Endodermal cell (in vitro differentiated cells): ENCODE results near the gene SLIT3. TPM values are rescaled to one million over a fixed set of nuclear protein-coding genes. Genes with fewer than 3 reads are reported as not detected.

Experiments used
- DNase-seq: peaks from one replicate; pipeline ENCODE4 v3.0.0-alpha.2; 2017
- H3K27ac ChIP-seq: 2 replicates; pipeline ENCODE4 v1.5.1; 2013; ENCODE audit warnings: mild to moderate bottlenecking, low read depth, low read length, moderate library complexity
- H3K27me3 ChIP-seq: 2 replicates; pipeline ENCODE4 v1.6.1; 2013; ENCODE audit warnings: mild to moderate bottlenecking, low read length, moderate library complexity; ENCODE audit not compliant: insufficient read depth, control insufficient read depth, poor library complexity, severe bottlenecking
- H3K36me3 ChIP-seq: 2 replicates; pipeline ENCODE4 v1.7.0; 2013; ENCODE audit warnings: mild to moderate bottlenecking, low read length, moderate library complexity; ENCODE audit not compliant: control insufficient read depth, insufficient read depth
- H3K4me1 ChIP-seq: one replicate; pipeline ENCODE4 v1.7.0; 2013; ENCODE audit warnings: low read length; ENCODE audit not compliant: control insufficient read depth, insufficient read depth
- H3K4me3 ChIP-seq: 2 replicates; pipeline ENCODE4 v1.5.1; 2013; ENCODE audit warnings: mild to moderate bottlenecking, low read length, moderate library complexity
- H3K9ac ChIP-seq: 2 replicates; pipeline ENCODE4 v1.6.1; 2013; ENCODE audit warnings: mild to moderate bottlenecking, low read length, moderate library complexity; ENCODE audit not compliant: poor library complexity, severe bottlenecking; ENCODE audit errors: extremely low read depth
- H3K9me3 ChIP-seq: 2 replicates; pipeline ENCODE4 v1.6.1; 2013; ENCODE audit warnings: mild to moderate bottlenecking, low read length, moderate library complexity; ENCODE audit not compliant: control insufficient read depth
- H3K27ac Mint-ChIP-seq: 2 replicates; pipeline ENCODE4 v1.8.0; 2020; ENCODE audit warnings: mixed read lengths
- H3K27me3 Mint-ChIP-seq: 2 replicates; pipeline ENCODE4 v1.8.0; 2021; ENCODE audit warnings: mild to moderate bottlenecking, mixed read lengths; ENCODE audit not compliant: insufficient read depth
- H3K36me3 Mint-ChIP-seq: 2 replicates; pipeline ENCODE4 v1.8.0; 2020; ENCODE audit warnings: low read depth, mixed read lengths
- H3K4me1 Mint-ChIP-seq: 2 replicates; pipeline ENCODE4 v1.8.0; 2020; ENCODE audit warnings: mixed read lengths
- H3K4me3 Mint-ChIP-seq: 2 replicates; pipeline ENCODE4 v1.8.0; 2020; ENCODE audit warnings: mild to moderate bottlenecking, moderate library complexity, mixed read lengths
- H3K9me3 Mint-ChIP-seq: 2 replicates; pipeline ENCODE4 v1.8.0; 2020; ENCODE audit warnings: mild to moderate bottlenecking, mixed read lengths
- CTCF ChIP-seq: fragments of 200-600 bp; sonication (generic); conservative IDR thresholded peaks from 2 replicates; pipeline ENCODE4 v1.5.0; 2021; ENCODE audit warnings: antibody characterized with exemption, mild to moderate bottlenecking
- WGBS, 2 experiments: methylation state at CpG; one replicate each; pipeline versions ENCODE4 v1.1.5 to v1.1.7; 2013; ENCODE audit warnings: missing lambda C conversion rate in 2 of 2, mixed read lengths in 1 of 2; ENCODE audit not compliant: insufficient coverage in 1 of 2, insufficient read length in 1 of 2; 5-methylcytosine and 5-hydroxymethylcytosine counted together
- total RNA-seq, 2 donors: library from RNA; stranded (reverse); fragmentation: NEBNext Ultra II Directional in 1 of 2; extraction: Animal tissue kit (Norgen Biotek cat#: 25700) in 1 of 2; gene quantifications; 2 replicates in 1 of 2; 3 replicates in 1 of 2; pipeline ENCODE4 v1.2.1, GENCODE V29; 2021

SLIT3 gene
- total RNA-seq, 2 donors from 2014 or later, result 2.5 to 3.4 TPM

- peaks cover 52% of the 10 kb centered on the region for H3K27me3 Mint-ChIP-seq
- no peaks in the 10 kb centered on the region for H3K4me1 ChIP-seq
- H3K9ac ChIP-seq, result no peak overlapping the region
- H3K4me1 Mint-ChIP-seq, result peaks cover 8% of the 10 kb centered on the region
- no peaks in the 10 kb centered on the region for H3K9me3 ChIP-seq
- peaks cover 2% of the 10 kb centered on the region for H3K9me3 Mint-ChIP-seq
- no peak overlapping the region for H3K27ac ChIP-seq
- no peak overlapping the region for H3K27ac Mint-ChIP-seq
- no peaks in the 10 kb centered on the region for H3K36me3 ChIP-seq
- 92 to 100% methylated on average over 5 to 6 of the region's 6 CpGs for WGBS, 2 experiments
- DNase-seq, result no peak
- H3K27me3 ChIP-seq, result peaks cover 8% of the 10 kb centered on the region
- H3K36me3 Mint-ChIP-seq, result no peaks in the 10 kb centered on the region
- TF ChIP-seq CTCF, result no peak
- no peak overlapping the region for H3K4me3 Mint-ChIP-seq
- no peak overlapping the region for H3K4me3 ChIP-seq
Measured at GRCh38 chr5:169039592-169039991, 261.3 kb downstream of the SLIT3 start.

GRCh38 chr5:169037466-169037865 lies 263.5 kb downstream of the SLIT3 start:
- Mint-ChIP-seq H3K27me3 (peaks cover 59% of the 10 kb centered on the region), H3K4me1 (peaks cover 8% of the 10 kb centered on the region), H3K4me3 (no peak overlapping the region), H3K9me3 (peaks cover 10% of the 10 kb centered on the region), H3K36me3 (peaks cover 5% of the 10 kb centered on the region), H3K27ac (no peak overlapping the region)
- Histone ChIP-seq H3K9me3 (peaks cover 7% of the 10 kb centered on the region), H3K4me1 (no peaks in the 10 kb centered on the region), H3K4me3 (no peak overlapping the region), H3K27ac (no peak overlapping the region), H3K36me3 (no peaks in the 10 kb centered on the region), H3K27me3 (peaks cover 9% of the 10 kb centered on the region), H3K9ac (no peak overlapping the region)
- no peak for DNase-seq
- TF ChIP-seq CTCF, result no peak
- WGBS, 2 experiments, result 86 to 92% methylated on average over 14 to 16 of the region's 16 CpGs

GRCh38 chr5:169036079-169036805 lies 264.7 kb downstream of the SLIT3 start:
- Mint-ChIP-seq H3K9me3 (peaks cover 10% of the 10 kb centered on the region), H3K27ac (no peak overlapping the region), H3K36me3 (peaks cover 5% of the 10 kb centered on the region), H3K27me3 (peaks cover 66% of the 10 kb centered on the region), H3K4me1 (peaks cover 8% of the 10 kb centered on the region), H3K4me3 (no peak overlapping the region)
- H3K36me3 ChIP-seq, result no peaks in the 10 kb centered on the region
- H3K9ac ChIP-seq, result no peak overlapping the region
- no peak for DNase-seq
- TF ChIP-seq CTCF, result no peak
- 83 to 91% methylated on average over 5 to 12 of the region's 12 CpGs for WGBS, 2 experiments
- no peak overlapping the region for H3K4me3 ChIP-seq
- H3K27me3 ChIP-seq, result peaks cover 13% of the 10 kb centered on the region
- no peak overlapping the region for H3K27ac ChIP-seq
- H3K4me1 ChIP-seq, result no peaks in the 10 kb centered on the region
- peaks cover 7% of the 10 kb centered on the region for H3K9me3 ChIP-seq
